WERI-Rb-1 (cell line): Measurements from ENCODE around the gene LAMA1.

Experiments
- DNase-seq: peaks from one replicate; pipeline ENCODE4 v3.0.0-alpha.2; 2020
- H3K27ac ChIP-seq: fragments of 250-450 bp; sonication (Bioruptor Pico); 2 replicates; pipeline ENCODE4 v1.5.1; 2020; ENCODE audit warnings: mild to moderate bottlenecking, moderate library complexity
- H3K27me3 ChIP-seq: fragments of 250-450 bp; sonication (Bioruptor Pico); 2 replicates; pipeline ENCODE4 v1.5.1; 2021; ENCODE audit warnings: mild to moderate bottlenecking, low read depth, moderate library complexity; ENCODE audit not compliant: insufficient read depth, severe bottlenecking
- H3K36me3 ChIP-seq: fragments of 250-450 bp; sonication (Bioruptor Pico); 2 replicates; pipeline ENCODE4 v1.5.1; 2020; ENCODE audit warnings: mild to moderate bottlenecking, moderate library complexity
- H3K4me3 ChIP-seq: 2 replicates; pipeline ENCODE4 v1.5.1; 2011; ENCODE audit warnings: low read depth, mild to moderate bottlenecking, control low read depth, low read length
- H3K9me3 ChIP-seq: fragments of 250-450 bp; sonication (Bioruptor Pico); 2 replicates; pipeline ENCODE4 v1.5.1; 2021; ENCODE audit warnings: mild to moderate bottlenecking, moderate library complexity; ENCODE audit not compliant: severe bottlenecking
- TF ChIP-seq, protein P1 (sequence below): IDR thresholded peaks from 2 replicates; pipeline ENCODE4 v1.5.1; 2011; ENCODE audit warnings: low read depth, mild to moderate bottlenecking, control low read depth, inconsistent platforms, low read length

Gene LAMA1

DNA sequence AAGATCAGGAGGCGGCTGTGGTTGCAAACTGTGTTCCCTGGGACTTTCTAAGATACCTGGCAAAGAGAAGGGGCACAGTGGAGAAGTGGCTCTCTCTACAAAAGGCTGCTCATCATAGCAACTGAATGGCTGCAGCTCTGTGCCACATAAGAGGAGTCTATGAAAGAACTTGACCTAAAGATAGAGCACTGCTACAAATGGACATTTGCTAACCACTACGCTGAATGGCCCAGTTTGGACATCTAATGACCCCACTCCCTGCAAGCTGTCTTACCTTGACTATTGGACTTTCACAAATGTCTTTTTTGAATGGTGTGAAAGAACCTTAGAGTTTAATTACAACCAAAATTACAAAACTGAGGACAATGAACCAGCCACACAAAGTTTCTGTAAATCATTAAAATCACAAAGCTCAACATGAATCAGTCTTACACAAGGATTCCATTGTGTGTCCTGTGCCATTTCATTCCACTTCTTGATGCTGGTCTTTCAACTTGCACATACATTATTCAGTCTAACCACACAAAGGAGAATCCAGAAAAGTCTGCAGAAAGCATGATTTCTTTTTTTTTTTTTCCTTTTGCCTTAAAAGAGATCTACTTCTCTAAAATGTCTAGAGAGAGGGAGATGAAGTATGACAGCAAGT lies 154.0 kb downstream of the LAMA1 start:
- Histone ChIP-seq H3K9me3 (no peaks in the 10 kb centered on the region), H3K36me3 (no peaks in the 10 kb centered on the region), H3K4me3 (no peak overlapping the region), H3K27ac (no peak overlapping the region), H3K27me3 (no peaks in the 10 kb centered on the region)
- TF ChIP-seq, protein P1, sequence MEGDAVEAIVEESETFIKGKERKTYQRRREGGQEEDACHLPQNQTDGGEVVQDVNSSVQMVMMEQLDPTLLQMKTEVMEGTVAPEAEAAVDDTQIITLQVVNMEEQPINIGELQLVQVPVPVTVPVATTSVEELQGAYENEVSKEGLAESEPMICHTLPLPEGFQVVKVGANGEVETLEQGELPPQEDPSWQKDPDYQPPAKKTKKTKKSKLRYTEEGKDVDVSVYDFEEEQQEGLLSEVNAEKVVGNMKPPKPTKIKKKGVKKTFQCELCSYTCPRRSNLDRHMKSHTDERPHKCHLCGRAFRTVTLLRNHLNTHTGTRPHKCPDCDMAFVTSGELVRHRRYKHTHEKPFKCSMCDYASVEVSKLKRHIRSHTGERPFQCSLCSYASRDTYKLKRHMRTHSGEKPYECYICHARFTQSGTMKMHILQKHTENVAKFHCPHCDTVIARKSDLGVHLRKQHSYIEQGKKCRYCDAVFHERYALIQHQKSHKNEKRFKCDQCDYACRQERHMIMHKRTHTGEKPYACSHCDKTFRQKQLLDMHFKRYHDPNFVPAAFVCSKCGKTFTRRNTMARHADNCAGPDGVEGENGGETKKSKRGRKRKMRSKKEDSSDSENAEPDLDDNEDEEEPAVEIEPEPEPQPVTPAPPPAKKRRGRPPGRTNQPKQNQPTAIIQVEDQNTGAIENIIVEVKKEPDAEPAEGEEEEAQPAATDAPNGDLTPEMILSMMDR: no peak
- no peak for DNase-seq

DNA sequence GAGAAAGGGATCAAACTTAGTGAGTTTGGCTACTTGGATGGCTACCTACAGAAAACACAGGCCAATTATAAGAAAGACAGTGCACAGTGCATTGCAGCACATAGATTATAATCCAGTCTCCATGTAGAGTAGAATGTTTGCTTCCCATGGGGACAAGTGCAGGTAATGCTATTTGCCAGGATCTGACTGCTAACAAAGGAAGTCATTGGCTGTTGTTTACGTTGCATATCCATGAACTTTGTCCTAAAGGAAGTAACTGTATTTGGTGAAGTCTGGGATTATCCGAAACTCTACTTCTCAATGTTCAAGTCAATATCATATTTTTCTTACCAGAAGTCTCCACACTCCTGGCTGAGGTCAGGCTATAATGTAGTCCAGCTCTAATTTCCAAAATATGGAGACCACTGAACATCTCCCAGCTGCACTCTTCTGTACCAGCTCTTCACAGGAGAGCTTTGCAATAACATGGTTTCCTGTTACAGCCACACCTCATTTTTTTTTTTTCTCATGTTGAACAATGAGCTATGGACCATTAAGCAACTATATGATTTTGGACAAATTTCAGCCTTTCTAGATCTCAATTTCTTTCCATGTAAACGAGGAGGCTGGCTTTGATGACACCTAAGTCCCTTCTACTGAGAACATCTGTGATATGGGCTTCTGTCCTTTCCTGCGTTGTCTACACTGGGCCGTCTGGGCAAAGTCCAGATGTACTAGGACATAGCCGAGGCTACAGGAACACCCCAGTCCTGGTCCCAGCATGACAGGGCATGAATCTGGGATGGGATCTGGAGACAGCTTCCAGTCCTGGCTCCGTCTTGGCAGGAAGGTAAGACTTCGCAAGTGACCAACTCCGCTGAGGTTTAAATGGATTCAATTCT lies 154.8 kb downstream of the LAMA1 start:
- no peak overlapping the region for H3K27ac ChIP-seq
- DNase-seq: no peak
- no peaks in the 10 kb centered on the region for H3K9me3 ChIP-seq
- no peaks in the 10 kb centered on the region for H3K36me3 ChIP-seq
- TF ChIP-seq, protein P1: no peak
- H3K4me3 ChIP-seq: no peak overlapping the region
- no peaks in the 10 kb centered on the region for H3K27me3 ChIP-seq

DNA sequence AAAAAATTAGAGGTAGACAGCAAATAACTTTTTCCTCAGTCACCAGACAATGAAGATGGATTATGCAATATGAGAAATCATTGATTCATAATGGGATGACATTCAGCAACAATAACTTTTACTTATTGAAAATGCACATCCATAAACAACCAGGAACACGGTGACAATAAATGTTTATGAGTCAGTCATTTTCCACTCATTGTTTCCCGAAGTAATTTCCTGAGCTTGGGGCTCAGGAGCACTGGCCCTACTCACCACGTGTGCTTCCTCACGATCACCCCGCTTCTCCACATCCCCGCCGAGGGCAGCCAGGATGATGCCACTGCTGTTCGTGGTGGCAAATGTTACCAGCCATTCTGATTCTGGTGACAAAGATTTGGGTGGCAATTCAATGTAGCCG lies 156.3 kb downstream of the LAMA1 start:
- Histone ChIP-seq H3K27me3 (no peaks in the 10 kb centered on the region), H3K9me3 (no peaks in the 10 kb centered on the region), H3K36me3 (no peaks in the 10 kb centered on the region), H3K4me3 (no peak overlapping the region), H3K27ac (no peak overlapping the region)
- TF ChIP-seq, protein P1: no peak
- DNase-seq: no peak

DNA sequence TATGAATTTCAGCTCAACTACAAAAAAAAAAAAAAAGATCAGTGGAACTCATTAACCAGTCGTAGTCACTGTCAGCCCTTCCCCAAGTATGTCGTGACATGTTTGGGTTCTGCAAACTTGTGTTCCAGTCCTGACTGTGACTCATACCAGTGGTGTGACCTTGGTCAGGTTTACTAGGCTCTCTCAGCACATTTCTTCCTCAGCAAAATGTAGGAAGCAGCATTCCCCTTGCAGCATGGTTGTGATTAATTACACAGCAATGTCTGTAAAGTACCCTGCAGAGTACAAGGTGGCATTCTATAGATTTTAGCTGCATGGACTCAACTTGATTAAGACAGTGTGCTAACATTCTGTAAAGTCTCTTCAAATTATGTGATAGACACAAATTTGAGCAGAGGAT lies 156.9 kb downstream of the LAMA1 start:
- DNase-seq: no peak
- Histone ChIP-seq H3K27me3 (no peaks in the 10 kb centered on the region), H3K9me3 (no peaks in the 10 kb centered on the region), H3K36me3 (no peaks in the 10 kb centered on the region), H3K27ac (no peak overlapping the region), H3K4me3 (no peak overlapping the region)
- TF ChIP-seq, protein P1: no peak

DNA sequence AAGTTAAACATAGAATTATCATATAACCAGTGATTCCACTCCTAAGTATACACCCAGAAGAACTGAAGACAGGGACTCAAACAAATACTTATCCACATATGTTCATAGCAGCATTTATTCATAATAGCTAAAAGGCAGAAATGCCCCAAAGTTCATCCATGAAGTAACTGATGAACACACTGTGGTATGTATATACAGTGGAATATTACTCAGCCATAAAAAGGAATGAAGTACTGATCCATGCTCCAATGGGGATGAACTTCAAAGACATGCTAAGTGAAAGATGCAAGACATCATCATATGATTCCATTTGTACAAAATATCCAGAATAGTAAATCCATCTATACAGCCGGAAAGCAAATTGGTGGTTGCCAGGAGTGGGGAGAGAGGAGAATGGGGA lies 157.5 kb downstream of the LAMA1 start:
- Histone ChIP-seq H3K27me3 (no peaks in the 10 kb centered on the region), H3K36me3 (no peaks in the 10 kb centered on the region), H3K9me3 (no peaks in the 10 kb centered on the region), H3K4me3 (no peak overlapping the region), H3K27ac (no peak overlapping the region)
- no peak for DNase-seq
- TF ChIP-seq, protein P1: no peak
